HepG2 (cell line): ENCODE results near the gene MRPS35. TPM values are rescaled to one million over a fixed set of nuclear protein-coding genes. Genes with fewer than 3 reads are reported as not detected.
"Not testable (repeated sequence)": the region's sequence is repeated elsewhere in the genome, so short reads cannot be mapped to it uniquely, and the experiment has no call there.

Experiments
- ATAC-seq: fragments of 200-7000 bp; cut with Tn5 transposase; 3 replicates; pipeline ENCODE4 v1.9.1; 2020; ENCODE audit warnings: mild to moderate bottlenecking, moderate library complexity
- BruUV-seq: library from RNA; stranded (reverse); fragments of 400-500 nt; replicated peaks from 2 replicates; lab custom pipeline; 2021; lab: Mats Ljungman, UMichigan
- CTCF ChIA-PET: fragments of 300-600 bp; formaldehyde crosslinking; extraction: SDS; loops from one replicate; lab custom pipeline; 2021; ENCODE audit warnings: low total read pairs, inconsistent platforms, low intra/inter-chr PET ratio; lab: Yijun Ruan, JAX
- POLR2A ChIA-PET: fragments of 350-600 bp; sonication (Branson Sonifier 250); formaldehyde crosslinking; loops from one replicate; lab custom pipeline; 2020; ENCODE audit warnings: antibody characterized with exemption, inconsistent platforms; lab: Yijun Ruan, JAX
- DNase-seq: peaks from one replicate; pipeline ENCODE4 v3.0.0-alpha.2; 2015; ENCODE audit warnings: low spot score
- FAIRE-seq: peaks from 3 replicates; lab custom pipeline; 2011; peaks lifted over from hg19 to GRCh38; lab: Jason Lieb, UNC
- H2AFZ ChIP-seq: one replicate; pipeline ENCODE4 v1.6.1; 2011; ENCODE audit warnings: low read length, inconsistent platforms
- H3K27ac ChIP-seq: fragments of 300-600 bp; 3 replicates; pipeline ENCODE4 v1.8.0; 2011; ENCODE audit warnings: mixed run types, mild to moderate bottlenecking, mixed read lengths, low read length, inconsistent platforms; ENCODE audit not compliant: insufficient read depth; ENCODE audit errors: extremely low read length
- H3K27me3 ChIP-seq, 2 experiments: fragments of 200-600 bp in 1 of 2; 2 replicates in 1 of 2; 3 replicates in 1 of 2; pipeline versions ENCODE4 v1.6.0 to v1.8.0; 2011; ENCODE audit warnings: low read length in 2 of 2, mild to moderate bottlenecking in 2 of 2, moderate library complexity in 2 of 2, inconsistent platforms in 1 of 2; ENCODE audit not compliant: insufficient read depth in 2 of 2, control insufficient read depth in 1 of 2
- H3K36me3 ChIP-seq, 2 experiments: fragments of 200-600 bp in 1 of 2; replicated peaks in 1 of 2; 2 replicates in 1 of 2; 3 replicates in 1 of 2; pipeline versions ENCODE4 v1.5.1 to v1.8.0; 2011; ENCODE audit warnings: low read length in 2 of 2, inconsistent platforms in 1 of 2; ENCODE audit not compliant: insufficient read depth in 2 of 2, control insufficient read depth in 1 of 2
- H3K4me1 ChIP-seq: 2 replicates; pipeline ENCODE4 v1.5.1; 2012; ENCODE audit warnings: low read length, inconsistent platforms; ENCODE audit not compliant: insufficient read depth
- H3K4me2 ChIP-seq: 2 replicates; pipeline ENCODE4 v1.6.0; 2011; ENCODE audit warnings: low read depth, low read length, inconsistent platforms
- H3K4me3 ChIP-seq, 3 experiments: fragments of 200-600 bp in 1 of 3; sonication (generic), shearing (Covaris generic) in 1 of 3; replicated peaks in 1 of 3; 2 replicates each; pipeline ENCODE4 v1.5.1; 2011 to 2016; ENCODE audit warnings: low read length in 3 of 3, inconsistent platforms in 2 of 3, low read depth in 2 of 3, mild to moderate bottlenecking in 2 of 3, control low read depth in 1 of 3, mixed read lengths in 1 of 3; ENCODE audit not compliant: insufficient read depth in 1 of 3
- H3K79me2 ChIP-seq: one replicate; pipeline ENCODE4 v1.6.1; 2011; ENCODE audit warnings: low read length, inconsistent platforms; ENCODE audit not compliant: insufficient read depth
- H3K9ac ChIP-seq: 2 replicates; pipeline ENCODE4 v1.6.0; 2011; ENCODE audit warnings: mild to moderate bottlenecking, low read depth, low read length, inconsistent platforms; ENCODE audit not compliant: insufficient read depth
- H3K9me3 ChIP-seq: 2 replicates; pipeline ENCODE4 v1.5.1; 2012; ENCODE audit warnings: mild to moderate bottlenecking, low read length
- H4K20me1 ChIP-seq: 2 replicates; pipeline ENCODE4 v1.6.0; 2011; ENCODE audit warnings: inconsistent platforms, mild to moderate bottlenecking, low read length, moderate library complexity; ENCODE audit not compliant: insufficient read depth
- POGK ChIP-seq: sonication (generic); formaldehyde crosslinking; conservative IDR thresholded peaks from 2 replicates; pipeline ENCODE4 v1.8.0; 2022; ENCODE audit warnings: mild to moderate bottlenecking, moderate library complexity, missing genetic modification reagents
- ZBTB33 ChIP-seq: sonication (generic); formaldehyde crosslinking; IDR thresholded peaks from 2 replicates; pipeline ENCODE4 v1.4.0; 2020; ENCODE audit warnings: missing genetic modification reagents
- ZNF460 ChIP-seq: sonication (generic); formaldehyde crosslinking; IDR thresholded peaks from 2 replicates; pipeline ENCODE4 v1.5.1; 2020; ENCODE audit warnings: missing genetic modification reagents, mild to moderate bottlenecking, borderline replicate concordance
- WGBS: methylation state at CpG from one replicate; pipeline ENCODE4 v1.1.6; 2017; ENCODE audit warnings: low lambda C conversion rate; 5-methylcytosine and 5-hydroxymethylcytosine counted together
- in situ Hi-C: cut with HindIII; loops from 2 replicates; pipeline ENCODE4 v1.10.0; 2017; ENCODE audit warnings: low pct_unique_long_range_greater_than_20kb; ENCODE audit not compliant: extremely low pct_ligation_motif_present
- intact Hi-C: fragments of 100-400 bp; cut with micrococcal nuclease; formaldehyde crosslinking; loops from one replicate; pipeline ENCODE4 v1.10.0; 2022; ENCODE audit not compliant: unreplicated experiment
- polyA plus RNA-seq, 8 experiments: library from polyadenylated mRNA; depleted of rRNA in 3 of 8; stranded (reverse) in 7 of 8; unstranded in 1 of 8; fragments of >200 nt; fragmentation: Illumina TruSeq in 4 of 8; extraction: Trizol in 4 of 8; gene quantifications; 2 replicates each; pipeline versions ENCODE4 v1.2.1 to v1.2.3, GENCODE V29; 2011 to 2016; ENCODE audit warnings: low read depth in 4 of 8, missing spikeins in 1 of 8, mixed read lengths in 1 of 8; ENCODE audit not compliant: insufficient read depth in 1 of 8
- total RNA-seq, 5 experiments: library from RNA; depleted of rRNA; stranded (reverse); fragments of >200 nt; fragmentation: Illumina TruSeq; extraction: Trizol; gene quantifications; 2 replicates each; pipeline ENCODE4 v1.2.3, GENCODE V29; 2016; ENCODE audit warnings: low read depth in 1 of 5

Gene MRPS35
- total and polyA plus RNA-seq, 2 of the 13 experiments (the other 11 are each of a cell fraction or from before 2014, with no cell fraction given): 63.4 to 104 TPM

- CTCF ChIA-PET: no interaction called here
- H3K9me3 ChIP-seq: no peaks in the 10 kb centered on the region
- DNase-seq (no peak), ATAC-seq (no peak), FAIRE-seq (no peak)
- no peaks in the 10 kb centered on the region for H3K79me2 ChIP-seq
- no peaks in the 10 kb centered on the region for H4K20me1 ChIP-seq
- no peak overlapping the region for H3K9ac ChIP-seq
- peaks cover 16% of the 10 kb centered on the region; the same call in 1 of the 2 replicates for H3K4me1 ChIP-seq
- H3K4me2 ChIP-seq: no peak overlapping the region
- no peak overlapping the region for H3K4me3 ChIP-seq
- H3K36me3 ChIP-seq: peaks cover 13 to 33% of the 10 kb centered on the region in 2 experiments; a peak in 4 of 5 replicates
- TF ChIP-seq POGK (no peak), ZBTB33 (CRISPR knock-in tag) (no peak), ZNF460 (CRISPR knock-in tag) (no peak)
- 99% methylated on average over 5 of the region's 5 CpGs for WGBS
- no peak overlapping the region for H2AFZ ChIP-seq
- intact Hi-C loops (no loop called here), in situ Hi-C loops (loop anchor here (25.0 kb wide), 1 partner anchor 419 kb away; no protein-coding TSS in a partner anchor)
- POLR2A ChIA-PET: no interaction called here
- no peak overlapping the region for H3K27ac ChIP-seq
- no TSS peak for BruUV-seq
- H3K27me3 ChIP-seq: no peaks in the 10 kb centered on the region
These were observed 33.0 kb downstream of the MRPS35 start for GRCh38 chr12:27743601-27744000.

- 75% methylated on average over 1 of the region's 1 CpG for whole genome bisulfite sequencing
- POLR2A ChIA-PET, H3K27me3 ChIP-seq, H2AFZ ChIP-seq, H3K9ac ChIP-seq, H3K9me3 ChIP-seq, BruUV-seq, H4K20me1 ChIP-seq, CTCF ChIA-PET, ATAC-seq, intact Hi-C loops, DNase-seq, FAIRE-seq, H3K79me2 ChIP-seq, H3K27ac ChIP-seq, H3K4me2 ChIP-seq, H3K4me3 ChIP-seq: not testable (repeated sequence)
- H3K36me3 ChIP-seq: peaks cover 7 to 19% of the 10 kb centered on the region in 2 experiments; a peak in 4 of 5 replicates
- in situ Hi-C loops: loop anchor here (25.0 kb wide), 1 partner anchor 417 kb away; no protein-coding TSS in a partner anchor
- H3K4me1 ChIP-seq: peaks cover 31% of the 10 kb centered on the region
These were observed 35.1 kb downstream of the MRPS35 start for GRCh38 chr12:27745734-27746133.
